K562 (cell line): ENCODE measurements around the gene SUCLG1. TPM values are rescaled to one million over a fixed set of nuclear protein-coding genes. Genes with fewer than 3 reads are reported as not detected.
A peak's percentile ranks its signal among the peaks of the same experiment; 100 is the strongest.

Experiments
- ATAC-seq: fragments of 200-7000 bp; cut with Tn5 transposase; 3 replicates; pipeline ENCODE4 v1.9.1; 2020; ENCODE audit warnings: moderate library complexity
- BruUV-seq: library from RNA; stranded (reverse); fragments of 400-500 nt; replicated peaks from 2 replicates; lab custom pipeline; 2021; lab: Mats Ljungman, UMichigan
- CTCF ChIA-PET: fragments of 300-600 bp; formaldehyde crosslinking; extraction: SDS; loops from one replicate; lab custom pipeline; 2021; ENCODE audit warnings: low intra/inter-chr PET ratio; lab: Yijun Ruan, JAX
- POLR2A ChIA-PET: fragments of 300-600, 350-650 bp; sonication (Branson Sonifier 250); formaldehyde crosslinking; extraction: SDS; loops from one replicate; lab custom pipeline; 2021; ENCODE audit warnings: antibody characterized with exemption, inconsistent platforms; lab: Yijun Ruan, JAX
- DNase-seq, 4 experiments: peaks; one replicate each; pipeline versions ENCODE4 v3.0.0 to v3.0.0-alpha.2; 2011 to 2018; ENCODE audit warnings: low spot score in 3 of 4, mixed read lengths in 3 of 4; ENCODE audit errors: extremely low read depth in 1 of 4
- FAIRE-seq: peaks from 2 replicates; lab custom pipeline; 2011; peaks lifted over from hg19 to GRCh38; lab: Jason Lieb, UNC
- H2AFZ ChIP-seq: 2 replicates; pipeline ENCODE4 v1.6.0; 2011; ENCODE audit warnings: low read depth, low read length, control low read depth, inconsistent platforms
- H3K27ac ChIP-seq: fragments of 200-600 bp; 3 replicates; pipeline ENCODE4 v1.8.0; 2011; ENCODE audit warnings: low read depth, mild to moderate bottlenecking, control low read depth, inconsistent platforms, low read length, moderate library complexity, mixed read lengths; ENCODE audit errors: extremely low read depth
- H3K27me3 ChIP-seq, 2 experiments: fragments of 300-600 bp in 1 of 2; 2 replicates in 1 of 2; 3 replicates in 1 of 2; pipeline versions ENCODE4 v1.6.0 to v1.8.0; 2011; ENCODE audit warnings: inconsistent platforms in 2 of 2, low read length in 2 of 2, mild to moderate bottlenecking in 1 of 2, mixed read lengths in 1 of 2, moderate library complexity in 1 of 2; ENCODE audit not compliant: control insufficient read depth in 2 of 2, insufficient read depth in 2 of 2
- H3K36me3 ChIP-seq: fragments of 300-600 bp; 3 replicates; pipeline ENCODE4 v1.8.0; 2011; ENCODE audit warnings: mild to moderate bottlenecking, low read length, inconsistent platforms; ENCODE audit not compliant: control insufficient read depth, insufficient read depth
- H3K4me1 ChIP-seq, 2 experiments: fragments of 200-600 bp in 1 of 2; replicated peaks in 1 of 2; 2 replicates in 1 of 2; 3 replicates in 1 of 2; pipeline versions ENCODE4 v1.5.1 to v1.8.0; 2011; ENCODE audit warnings: inconsistent platforms in 2 of 2, low read length in 2 of 2, mild to moderate bottlenecking in 1 of 2, mixed read lengths in 1 of 2, moderate library complexity in 1 of 2; ENCODE audit not compliant: control insufficient read depth in 2 of 2, insufficient read depth in 2 of 2
- H3K4me2 ChIP-seq: 2 replicates; pipeline ENCODE4 v1.6.1; 2011; ENCODE audit warnings: low read length, control low read depth, inconsistent platforms, mixed read lengths; ENCODE audit not compliant: insufficient read depth
- H3K4me3 ChIP-seq: fragments of 200-600 bp; sonication (generic), shearing (Covaris generic); 2 replicates; pipeline ENCODE4 v1.5.1; 2016; ENCODE audit warnings: control low read depth, inconsistent platforms
- H3K79me2 ChIP-seq: fragments of 200-600 bp; 3 replicates; pipeline ENCODE4 v1.8.0; 2011; ENCODE audit warnings: low read length, inconsistent platforms; ENCODE audit not compliant: control insufficient read depth, insufficient read depth
- H3K9ac ChIP-seq, 2 experiments: 2 replicates each; pipeline versions ENCODE4 v1.6.0 to v1.6.1; 2011; ENCODE audit warnings: low read depth in 2 of 2, low read length in 2 of 2, control low read depth in 1 of 2, inconsistent platforms in 1 of 2, mild to moderate bottlenecking in 1 of 2, mixed read lengths in 1 of 2; ENCODE audit not compliant: insufficient read depth in 1 of 2
- H3K9me1 ChIP-seq: one replicate; pipeline ENCODE4 v1.6.0; 2011; ENCODE audit warnings: inconsistent platforms, mild to moderate bottlenecking, low read length, moderate library complexity; ENCODE audit not compliant: control insufficient read depth, insufficient read depth
- H3K9me3 ChIP-seq: replicated peaks from 2 replicates; pipeline ENCODE4 v1.5.1; 2011; ENCODE audit warnings: low read depth, low read length, inconsistent platforms; ENCODE audit not compliant: control insufficient read depth, insufficient read depth
- H4K20me1 ChIP-seq: replicated peaks from 2 replicates; pipeline ENCODE4 v1.6.1; 2011; ENCODE audit warnings: low read length, inconsistent platforms, mixed read lengths; ENCODE audit not compliant: control insufficient read depth, insufficient read depth
- FOXK2 ChIP-seq, 2 experiments: fragments of 450-650 bp; IDR thresholded peaks in 1 of 2; conservative IDR thresholded peaks in 1 of 2; 2 replicates each; pipeline ENCODE4 v1.6.1; 2016; ENCODE audit warnings: low read depth in 2 of 2, mild to moderate bottlenecking in 1 of 2
- NR3C1 ChIP-seq: sonication (generic); formaldehyde crosslinking; IDR thresholded peaks from 2 replicates; pipeline ENCODE4 v1.8.1; 2022; ENCODE audit warnings: missing genetic modification reagents
- SPI1 ChIP-seq: IDR thresholded peaks from 2 replicates; pipeline ENCODE4 v1.6.1; 2011; ENCODE audit warnings: low read depth, low read length, control low read depth, borderline replicate concordance
- TFAP4 ChIP-seq: sonication (generic); formaldehyde crosslinking; IDR thresholded peaks from 2 replicates; pipeline ENCODE4 v1.8.0; 2022; ENCODE audit warnings: missing genetic modification reagents, mild to moderate bottlenecking, moderate library complexity, borderline replicate concordance
- ZNF507 ChIP-seq: conservative IDR thresholded peaks from 2 replicates; pipeline ENCODE4 v1.6.1; 2017; ENCODE audit warnings: missing genetic modification characterization, missing compliant biosample characterization
- WGBS: fragments of 100-300 bp; shearing (Covaris generic); methylation state at CpG from one replicate; pipeline ENCODE4 v1.1.6; 2016; ENCODE audit warnings: low coverage, mixed read lengths; ENCODE audit not compliant: insufficient coverage; ENCODE audit errors: missing lambda C conversion rate; 5-methylcytosine and 5-hydroxymethylcytosine counted together
- in situ Hi-C: fragments of 300-500 bp; cut with MboI; formaldehyde crosslinking; loops from 4 replicates; pipeline ENCODE4 v1.15.0; 2018; ENCODE audit warnings: inconsistent platforms, mixed read lengths
- intact Hi-C: fragments of 100-400 bp; cut with micrococcal nuclease; formaldehyde crosslinking; loops from 2 replicates; pipeline ENCODE4 v1.14.2; 2022
- polyA plus RNA-seq, 8 experiments: library from polyadenylated mRNA; depleted of rRNA in 4 of 8; stranded (reverse) in 5 of 8; unstranded in 3 of 8; fragments of >200 nt; fragmentation: Nextera tagmentation in 2 of 8; fragmentation: Illumina TruSeq in 1 of 8; extraction: Ambion mirVana in 2 of 8; extraction: Trizol in 1 of 8; gene quantifications; 2 replicates each; pipeline versions ENCODE4 v1.2.1 to v1.2.3, GENCODE V29; 2011 to 2014; ENCODE audit warnings: inconsistent platforms in 1 of 8, missing spikeins in 1 of 8
- total RNA-seq, 7 experiments: library from RNA; depleted of rRNA in 6 of 7; stranded (reverse); fragments of >200 nt in 6 of 7; fragmentation: Illumina TruSeq in 2 of 7; extraction: Trizol in 2 of 7; gene quantifications; 2 replicates each; pipeline versions ENCODE4 v1.2.1 to v1.2.3, GENCODE V29; 2011 to 2021; ENCODE audit warnings: low replicate concordance in 1 of 7

SUCLG1 gene
- total and polyA plus RNA-seq, 9 of the 15 experiments (the other 6 are each of a cell fraction or from before 2014, with no cell fraction given): 90.5 to 325 (median 115) TPM

- BruUV-seq: no TSS peak
- no peaks in the 10 kb centered on the region for H3K9me1 ChIP-seq
- intact Hi-C loops (loop anchor here (5.0 kb wide), 1 partner anchor 806 kb away; no protein-coding TSS in a partner anchor), in situ Hi-C loops (no loop called here)
- H3K4me2 ChIP-seq: no peak overlapping the region
- no peak overlapping the region for H3K27ac ChIP-seq
- TF ChIP-seq NR3C1 (CRISPR knock-in tag) (no peak), SPI1 (no peak), TFAP4 (CRISPR knock-in tag) (no peak), ZNF507 (no peak), FOXK2 (conservative IDR thresholded peaks at IDR 0.05 in 1 of 2, IDR thresholded peaks at IDR 0.05 in 1 of 2; ENCODE audit: low read depth in 2 of 2) (no peak)
- DNase-seq: peak in 1 of 4 experiments; percentile 15
- no peak for FAIRE-seq
- no peaks in the 10 kb centered on the region for H3K9me3 ChIP-seq
- WGBS: 4% methylated on average over 2 of the region's 2 CpGs
- H2AFZ ChIP-seq: no peak overlapping the region
- no peak for ATAC-seq
- H3K4me3 ChIP-seq: no peak overlapping the region
- H4K20me1 ChIP-seq: no peaks in the 10 kb centered on the region
- no peaks in the 10 kb centered on the region for H3K4me1 ChIP-seq
- no peak overlapping the region for H3K9ac ChIP-seq
- H3K27me3 ChIP-seq: 0 out of 5 replicates have a peak, but pooled peaks cover 0 to 3% of the 10 kb centered on the region in 2 experiments
- no peaks in the 10 kb centered on the region for H3K79me2 ChIP-seq
- H3K36me3 ChIP-seq: no peaks in the 10 kb centered on the region
- CTCF ChIA-PET: no interaction called here
- POLR2A ChIA-PET: interaction anchor here (1.2 kb wide), 1 partner anchor 11 kb away, joined by 4 read pairs; no protein-coding TSS in a partner anchor
These were observed 32.2 kb upstream of the SUCLG1 start for GRCh38 chr2:84491256-84491655.
